ENCODE data around the gene LRP1.

GRCh38 chr12:57183939-57184725 lies 55.8 kb downstream of the LRP1 start:
- TF ChIP-seq, protein P1, sequence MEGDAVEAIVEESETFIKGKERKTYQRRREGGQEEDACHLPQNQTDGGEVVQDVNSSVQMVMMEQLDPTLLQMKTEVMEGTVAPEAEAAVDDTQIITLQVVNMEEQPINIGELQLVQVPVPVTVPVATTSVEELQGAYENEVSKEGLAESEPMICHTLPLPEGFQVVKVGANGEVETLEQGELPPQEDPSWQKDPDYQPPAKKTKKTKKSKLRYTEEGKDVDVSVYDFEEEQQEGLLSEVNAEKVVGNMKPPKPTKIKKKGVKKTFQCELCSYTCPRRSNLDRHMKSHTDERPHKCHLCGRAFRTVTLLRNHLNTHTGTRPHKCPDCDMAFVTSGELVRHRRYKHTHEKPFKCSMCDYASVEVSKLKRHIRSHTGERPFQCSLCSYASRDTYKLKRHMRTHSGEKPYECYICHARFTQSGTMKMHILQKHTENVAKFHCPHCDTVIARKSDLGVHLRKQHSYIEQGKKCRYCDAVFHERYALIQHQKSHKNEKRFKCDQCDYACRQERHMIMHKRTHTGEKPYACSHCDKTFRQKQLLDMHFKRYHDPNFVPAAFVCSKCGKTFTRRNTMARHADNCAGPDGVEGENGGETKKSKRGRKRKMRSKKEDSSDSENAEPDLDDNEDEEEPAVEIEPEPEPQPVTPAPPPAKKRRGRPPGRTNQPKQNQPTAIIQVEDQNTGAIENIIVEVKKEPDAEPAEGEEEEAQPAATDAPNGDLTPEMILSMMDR (IDR thresholded peaks at IDR 0.05), result no peak
- no peak for TF ChIP-seq POLR2A (IDR thresholded peaks at IDR 0.05)

Data from Peyer's patch (tissue), 4 donors.